GM21825 (cell line): ENCODE data around the gene BNC1.

Source experiments
- ATAC-seq: cut with Tn5 transposase; IDR thresholded peaks from one replicate; pipeline ENCODE4 v1.9.1; 2021; ENCODE audit warnings: mild to moderate bottlenecking, moderate library complexity; ENCODE audit not compliant: unreplicated experiment

The BNC1 gene

GRCh38 chr15:83284559-83285283 is at the start of gene BNC1:
Gene BNC1, minus strand, starts transcription at chr15:83284664. Its CDS starts 36 bp downstream, at chr15:83284628.
- ATAC-seq, result no peak

GRCh38 chr15:83327041-83327440 is 42.6 kb upstream of the BNC1 start:
- no peak for ATAC-seq

- ATAC-seq, result no peak
These were observed 40.3 kb upstream of the BNC1 start for GRCh38 chr15:83324799-83325198.

GRCh38 chr15:83323296-83323711 is 38.8 kb upstream of the BNC1 start:
- ATAC-seq, result no peak

GRCh38 chr15:83322691-83323090 is 38.2 kb upstream of the BNC1 start:
- no peak for ATAC-seq

GRCh38 chr15:83322061-83322460 is 37.6 kb upstream of the BNC1 start:
- no peak for ATAC-seq

GRCh38 chr15:83320844-83321243 is 36.4 kb upstream of the BNC1 start:
- no peak for ATAC-seq

- no peak for ATAC-seq
These were observed 35.9 kb upstream of the BNC1 start for GRCh38 chr15:83320404-83320803.

- no peak for ATAC-seq
These were observed 35.3 kb upstream of the BNC1 start for GRCh38 chr15:83319771-83320170.

GRCh38 chr15:83318861-83319415 is 34.5 kb upstream of the BNC1 start:
- no peak for ATAC-seq

- no peak for ATAC-seq
These were observed 33.6 kb upstream of the BNC1 start for GRCh38 chr15:83318036-83318435.

- no peak for ATAC-seq
These were observed 27.6 kb upstream of the BNC1 start for GRCh38 chr15:83312071-83312470.

- ATAC-seq, result no peak
These were observed 26.3 kb upstream of the BNC1 start for GRCh38 chr15:83310521-83311456.

GRCh38 chr15:83308671-83309070 is 24.2 kb upstream of the BNC1 start:
- ATAC-seq, result no peak

GRCh38 chr15:83306561-83306960 is 22.1 kb upstream of the BNC1 start:
- no peak for ATAC-seq

- ATAC-seq, result no peak
These were observed 21.3 kb upstream of the BNC1 start for GRCh38 chr15:83305704-83306291.

- ATAC-seq, result no peak
These were observed 20.6 kb upstream of the BNC1 start for GRCh38 chr15:83304861-83305703.

GRCh38 chr15:83303535-83303934 is 19.1 kb upstream of the BNC1 start:
- ATAC-seq, result no peak

- ATAC-seq, result no peak
These were observed 16.4 kb upstream of the BNC1 start for GRCh38 chr15:83300826-83301225.

GRCh38 chr15:83299462-83299861 is 15.0 kb upstream of the BNC1 start:
- ATAC-seq, result no peak
